Measurements from ENCODE around the gene HNRNPM.
"Not testable (repeated sequence)": the region's sequence is repeated elsewhere in the genome, so short reads cannot be mapped to it uniquely, and the experiment has no call there.

HNRNPM gene

DNA sequence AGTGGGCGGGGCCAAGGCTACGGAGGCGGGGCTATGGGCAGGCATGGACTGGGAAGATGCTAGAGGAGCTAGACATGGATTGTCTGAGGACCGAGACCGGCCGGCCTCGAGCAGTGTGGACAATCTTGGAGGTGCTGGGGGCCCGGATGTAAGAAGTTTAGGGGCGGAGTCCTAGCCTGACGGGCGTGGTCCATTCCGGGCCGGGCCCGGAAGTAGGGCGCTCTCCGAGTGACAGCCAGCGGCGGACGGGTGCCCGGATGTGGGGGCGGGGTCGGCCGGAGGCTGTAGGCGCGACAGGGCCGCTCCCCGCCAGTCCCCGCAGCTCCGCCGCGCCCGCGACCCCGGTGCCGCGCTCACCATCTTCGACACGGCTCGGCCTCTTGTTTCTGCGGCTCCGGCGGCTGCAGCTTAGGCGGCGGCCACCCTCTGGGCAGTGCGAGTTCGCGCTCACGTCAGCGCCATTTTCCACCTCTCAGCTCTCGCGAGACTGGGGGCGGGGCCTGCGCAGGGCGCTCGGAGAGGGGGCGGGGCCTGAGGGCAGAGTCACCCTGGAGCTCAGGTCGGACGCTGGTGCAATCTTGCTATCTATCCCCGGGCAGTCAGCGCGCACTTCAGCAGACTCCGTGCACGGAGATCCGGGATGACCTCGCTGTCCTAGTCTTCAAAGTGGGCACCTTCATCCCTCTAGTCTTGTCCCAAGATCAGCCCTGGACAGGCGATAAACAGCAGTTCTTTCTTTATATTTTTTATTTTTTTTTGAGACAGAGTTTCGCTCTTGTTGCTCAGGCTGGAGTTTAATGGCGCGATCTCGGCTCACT lies 69.1 kb downstream of the HNRNPM start, which contains the start of gene ZNF414:
Gene ZNF414 (minus strand): TSS at position 481 of the 818 bp plus-strand sequence. CDS start 121 bp downstream, at position 360.
- Mint-ChIP-seq H3K27me3 (no peaks in the 10 kb centered on the region), H3K36me3 (ENCODE audit: insufficient read depth) (peaks cover 41% of the 10 kb centered on the region)

DNA sequence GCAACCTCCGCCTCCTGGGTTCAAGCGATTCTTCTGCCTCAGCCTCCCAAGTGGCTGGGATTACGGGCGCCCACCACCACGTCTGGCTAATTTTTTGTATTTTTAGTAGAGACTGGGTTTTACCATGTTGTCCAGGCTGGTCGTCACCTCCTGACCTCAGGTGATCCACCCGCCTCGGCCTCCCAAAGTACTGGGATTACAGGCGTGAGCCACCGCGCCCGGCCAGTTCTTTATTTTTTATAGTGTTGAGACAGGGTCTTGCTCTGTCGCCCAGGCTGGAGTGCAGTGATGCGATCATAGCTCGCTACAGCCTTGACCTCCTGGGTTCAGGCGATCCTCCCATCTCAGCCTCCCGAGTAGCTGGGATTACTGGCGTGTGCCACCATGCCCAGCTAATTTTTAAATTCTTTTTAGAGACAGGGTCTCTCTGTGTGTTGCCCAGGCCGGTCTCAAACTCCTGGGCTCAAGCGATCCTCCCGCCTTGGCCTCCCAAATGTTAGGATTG lies 69.8 kb downstream of the HNRNPM start:
- not testable (repeated sequence) for H3K9me3 Mint-ChIP-seq; DNase-seq (ENCODE audit: low spot score in 2 of 2); H3K27me3 Mint-ChIP-seq; ATAC-seq (replicated peaks; ENCODE audit: extremely low read depth, poor library complexity, severe bottlenecking)
- H3K27ac Mint-ChIP-seq (ENCODE audit: low read depth), result peak overlapping the region; percentile 99
- H3K4me3 Mint-ChIP-seq, result peak overlapping the region; percentile 92
- peaks cover 39% of the 10 kb centered on the region for H3K36me3 Mint-ChIP-seq (ENCODE audit: insufficient read depth)
- H3K4me1 Mint-ChIP-seq, result peaks cover 52% of the 10 kb centered on the region

More for the DNA sequence above, 69.1 kb downstream of the HNRNPM start, which contains the start of gene ZNF414:
- H3K9me3 Mint-ChIP-seq, result no peaks in the 10 kb centered on the region
- ATAC-seq (replicated peaks; ENCODE audit: extremely low read depth, poor library complexity, severe bottlenecking), result peak; percentile 80
- H3K4me3 Mint-ChIP-seq, result peak within 1 kb of the TSS; percentile 92
- H3K4me1 Mint-ChIP-seq, result peaks cover 46% of the 10 kb centered on the region
- DNase-seq (ENCODE audit: low spot score in 2 of 2), result peak; percentile 95 to 98
- H3K27ac Mint-ChIP-seq (ENCODE audit: low read depth), result peak within 1 kb of the TSS; percentile 99

DNA sequence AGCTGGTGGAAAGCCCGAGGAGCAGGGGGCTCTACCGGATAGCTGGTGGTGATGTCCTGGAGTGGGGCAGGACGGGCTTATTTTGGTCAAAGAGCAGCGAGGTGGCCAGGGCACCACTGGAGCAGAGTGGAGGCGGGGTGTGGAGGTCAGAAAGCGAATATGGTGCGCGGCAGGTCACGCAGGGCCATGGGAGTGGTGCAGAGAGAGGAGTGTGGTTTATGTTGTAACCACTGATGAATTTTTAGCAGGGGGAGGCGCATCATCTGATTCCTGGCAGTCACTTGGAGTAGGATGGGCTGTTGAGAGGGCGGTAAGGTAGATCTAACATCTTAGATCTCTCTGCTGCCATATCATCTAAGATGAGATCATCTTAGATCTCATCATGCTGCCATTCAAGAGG lies 70.5 kb downstream of the HNRNPM start:
- peak; percentile 31 to 46 for DNase-seq (ENCODE audit: low spot score in 2 of 2)
- Mint-ChIP-seq H3K27ac (ENCODE audit: low read depth) (peak overlapping the region; percentile 99), H3K9me3 (no peaks in the 10 kb centered on the region), H3K4me1 (peaks cover 52% of the 10 kb centered on the region), H3K4me3 (peak overlapping the region; percentile 92), H3K36me3 (ENCODE audit: insufficient read depth) (peaks cover 43% of the 10 kb centered on the region), H3K27me3 (no peaks in the 10 kb centered on the region)
- ATAC-seq (replicated peaks; ENCODE audit: extremely low read depth, poor library complexity, severe bottlenecking), result peak; percentile 10

DNA sequence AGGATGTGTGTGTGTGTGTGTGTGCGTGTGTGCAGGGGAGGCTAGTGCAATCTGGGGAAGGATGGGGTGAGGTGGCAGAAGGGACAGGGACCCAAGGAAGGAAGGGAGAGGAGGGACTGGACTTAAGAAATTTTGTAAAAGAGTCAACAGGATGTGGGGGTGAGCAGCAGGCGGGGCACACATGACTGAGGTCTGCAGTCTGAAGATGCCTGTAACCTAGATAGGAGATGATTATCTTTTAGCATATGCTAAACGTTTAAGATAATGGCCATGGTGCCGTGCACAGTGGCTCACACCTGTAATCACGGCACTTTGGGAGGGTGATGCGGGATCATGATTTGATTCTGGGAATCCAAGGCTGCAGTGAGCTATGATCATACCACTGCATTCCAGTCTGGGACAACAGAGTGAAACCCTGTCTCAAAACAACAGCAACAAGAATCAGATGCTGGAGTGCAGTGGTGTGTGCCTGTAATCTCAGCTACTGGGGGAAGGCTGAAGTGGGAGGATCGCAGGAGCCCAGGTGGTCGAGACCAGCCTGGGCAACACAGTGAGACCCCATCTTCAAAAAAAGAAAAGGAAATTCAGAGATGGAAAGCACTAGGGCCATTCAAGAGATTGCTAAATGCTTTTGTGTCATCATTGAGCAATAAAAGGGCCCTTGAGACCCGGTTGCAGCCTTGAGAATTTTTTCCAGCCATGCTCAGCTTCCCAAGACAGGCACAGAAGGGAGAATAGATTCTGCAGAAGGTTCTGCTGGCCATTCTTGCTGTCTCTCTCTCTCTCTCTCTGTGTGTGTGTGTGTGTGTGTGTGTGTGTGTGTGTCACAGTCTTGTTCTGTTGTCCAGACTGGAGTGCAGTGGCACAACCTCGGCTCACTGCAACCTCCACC lies 73.0 kb downstream of the HNRNPM start:
- peak in 1 of 2 donors; percentile 49 for DNase-seq (ENCODE audit: low spot score in 2 of 2)
- Mint-ChIP-seq H3K4me3 (peak overlapping the region; percentile 71), H3K27ac (ENCODE audit: low read depth) (peak overlapping the region; percentile 79), H3K4me1 (peaks cover 52% of the 10 kb centered on the region), H3K9me3 (no peaks in the 10 kb centered on the region), H3K27me3 (no peaks in the 10 kb centered on the region), H3K36me3 (ENCODE audit: insufficient read depth) (peaks cover 60% of the 10 kb centered on the region)
- peak; percentile 52 for ATAC-seq (replicated peaks; ENCODE audit: extremely low read depth, poor library complexity, severe bottlenecking)

DNA sequence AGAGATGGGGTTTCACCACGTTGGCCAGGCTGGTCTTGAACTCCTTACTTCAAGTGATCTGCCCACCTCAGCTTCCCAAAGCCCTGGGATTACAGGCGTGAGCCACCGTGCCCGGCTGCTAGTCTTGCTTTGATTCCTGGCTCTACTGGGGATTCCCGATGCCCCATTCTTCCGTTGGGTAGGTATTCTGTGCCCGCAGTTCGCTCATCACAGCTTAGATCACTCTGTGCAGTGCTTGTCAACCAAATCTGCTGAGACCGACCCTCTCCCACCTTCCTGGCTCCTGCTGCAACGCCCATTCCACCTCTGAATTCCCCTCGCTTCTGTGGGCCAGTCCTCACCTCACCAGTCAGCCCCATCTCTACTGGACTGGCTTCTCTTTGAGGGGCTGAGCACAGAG lies 73.8 kb downstream of the HNRNPM start:
- Mint-ChIP-seq H3K27me3 (no peaks in the 10 kb centered on the region), H3K9me3 (no peaks in the 10 kb centered on the region), H3K4me1 (peaks cover 48% of the 10 kb centered on the region), H3K27ac (ENCODE audit: low read depth) (peak overlapping the region; percentile 79), H3K4me3 (peak overlapping the region; percentile 71), H3K36me3 (ENCODE audit: insufficient read depth) (peaks cover 62% of the 10 kb centered on the region)
- ATAC-seq (replicated peaks; ENCODE audit: extremely low read depth, poor library complexity, severe bottlenecking) (no peak), DNase-seq (ENCODE audit: low spot score in 2 of 2) (no peak)

DNA sequence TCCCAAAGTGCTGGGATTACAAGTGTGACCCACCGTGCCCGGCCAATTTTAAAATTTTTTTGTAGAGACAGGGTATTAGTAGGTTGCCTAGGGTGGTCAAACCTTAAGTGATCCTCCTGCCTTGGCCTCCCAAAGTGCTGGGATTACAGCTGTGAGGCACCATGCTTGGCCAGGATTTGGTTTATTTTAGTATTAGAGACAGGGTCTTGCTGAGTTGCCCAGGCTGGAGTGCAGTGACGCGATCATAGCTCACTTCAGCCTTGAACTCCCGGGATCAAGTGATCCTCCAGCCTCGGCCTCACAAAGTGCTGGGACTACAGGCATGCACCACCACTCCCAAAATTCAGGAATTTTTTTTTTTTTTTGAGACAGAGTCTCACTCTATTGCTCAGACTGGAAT lies 74.6 kb downstream of the HNRNPM start:
- DNase-seq (ENCODE audit: low spot score in 2 of 2) (no peak), ATAC-seq (replicated peaks; ENCODE audit: extremely low read depth, poor library complexity, severe bottlenecking) (no peak)
- H3K27ac Mint-ChIP-seq (ENCODE audit: low read depth), result peak overlapping the region; percentile 79
- H3K27me3 Mint-ChIP-seq, result no peaks in the 10 kb centered on the region
- H3K4me3 Mint-ChIP-seq, result no peak overlapping the region
- H3K4me1 Mint-ChIP-seq, result peaks cover 40% of the 10 kb centered on the region
- peaks cover 54% of the 10 kb centered on the region for H3K36me3 Mint-ChIP-seq (ENCODE audit: insufficient read depth)
- no peaks in the 10 kb centered on the region for H3K9me3 Mint-ChIP-seq

DNA sequence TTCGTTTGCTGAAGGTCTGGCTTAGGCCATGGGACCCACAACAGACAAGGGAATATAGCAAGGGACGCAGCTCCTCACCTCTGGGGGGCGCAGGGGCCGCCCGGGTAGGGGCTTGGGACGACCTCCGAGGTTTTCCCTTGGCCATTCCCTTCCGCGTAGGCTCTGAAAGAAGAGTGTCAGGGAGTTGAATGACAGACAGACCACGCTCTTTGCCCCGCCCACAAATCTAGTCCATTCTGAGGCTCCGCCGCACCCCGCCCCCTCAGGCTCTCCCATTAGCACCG lies 80.6 kb downstream of the HNRNPM start:
- Mint-ChIP-seq H3K27ac (ENCODE audit: low read depth) (no peak overlapping the region), H3K27me3 (no peaks in the 10 kb centered on the region), H3K36me3 (ENCODE audit: insufficient read depth) (peaks cover 63% of the 10 kb centered on the region), H3K4me3 (no peak overlapping the region), H3K4me1 (peaks cover 28% of the 10 kb centered on the region), H3K9me3 (no peaks in the 10 kb centered on the region)
- ATAC-seq (replicated peaks; ENCODE audit: extremely low read depth, poor library complexity, severe bottlenecking) (no peak), DNase-seq (ENCODE audit: low spot score in 2 of 2) (no peak)

DNA sequence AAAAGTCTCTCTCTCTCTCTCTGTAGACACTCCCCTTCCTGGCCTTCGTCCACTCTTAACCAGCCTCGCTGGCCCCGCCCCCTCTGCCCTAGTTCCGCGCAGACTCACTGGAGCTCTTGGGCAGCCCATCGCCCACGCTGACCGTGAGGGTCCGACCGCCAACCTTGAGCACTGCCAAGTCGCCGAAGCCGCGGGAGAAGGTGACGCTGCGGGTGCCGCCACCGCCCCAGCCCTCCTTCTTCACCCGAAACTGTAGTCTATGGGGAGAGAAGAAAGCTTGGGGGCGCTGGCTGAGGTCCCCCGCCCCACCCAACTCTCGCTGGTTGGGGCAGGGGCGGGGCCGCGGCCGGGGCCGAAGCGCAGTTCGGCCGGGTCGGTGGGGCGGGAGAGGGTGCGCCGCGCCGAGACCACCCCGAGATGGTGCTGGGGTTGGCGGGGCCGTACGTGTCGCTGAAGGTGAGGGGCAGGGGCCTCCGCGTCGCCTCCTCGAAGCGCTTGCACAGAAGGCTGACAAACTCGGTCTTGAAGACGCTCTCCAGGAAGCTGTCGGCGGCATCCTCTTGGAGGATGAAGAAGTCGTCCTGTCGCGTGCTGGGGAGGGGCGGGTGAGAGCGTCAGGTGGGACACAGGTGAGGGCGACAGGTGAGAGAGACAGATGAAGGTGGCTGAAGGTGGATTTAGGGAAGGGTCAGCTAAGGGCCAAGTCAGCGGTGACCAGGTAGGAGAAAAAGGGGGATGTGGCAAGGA lies 81.7 kb downstream of the HNRNPM start:
- no peaks in the 10 kb centered on the region for H3K27me3 Mint-ChIP-seq
- DNase-seq (ENCODE audit: low spot score in 2 of 2) (no peak), ATAC-seq (replicated peaks; ENCODE audit: extremely low read depth, poor library complexity, severe bottlenecking) (no peak)
- no peak overlapping the region for H3K4me3 Mint-ChIP-seq
- H3K36me3 Mint-ChIP-seq (ENCODE audit: insufficient read depth), result peaks cover 64% of the 10 kb centered on the region
- H3K9me3 Mint-ChIP-seq, result no peaks in the 10 kb centered on the region
- no peak overlapping the region for H3K27ac Mint-ChIP-seq (ENCODE audit: low read depth)
- H3K4me1 Mint-ChIP-seq, result peaks cover 28% of the 10 kb centered on the region

DNA sequence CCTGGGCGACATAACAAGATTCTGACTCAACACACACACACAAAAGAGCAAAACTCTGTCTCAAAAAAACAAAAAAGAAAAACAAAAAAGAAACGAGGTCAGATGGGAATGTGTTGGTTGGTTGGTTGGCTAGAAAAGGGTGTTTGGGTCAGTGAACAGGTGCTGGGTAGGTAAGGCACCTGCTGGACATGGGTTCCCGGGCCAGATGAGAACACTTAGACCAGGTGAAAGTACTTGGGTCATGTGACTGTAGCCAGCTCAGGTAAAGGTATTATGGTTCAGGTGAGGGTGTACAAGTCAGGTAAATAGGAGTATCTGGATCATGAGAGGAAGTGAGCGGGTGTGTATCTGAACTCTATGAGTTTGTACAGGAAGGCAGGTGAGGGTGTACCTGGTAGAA lies 83.7 kb downstream of the HNRNPM start:
- no peaks in the 10 kb centered on the region for H3K27me3 Mint-ChIP-seq
- no peaks in the 10 kb centered on the region for H3K9me3 Mint-ChIP-seq
- peak overlapping the region; percentile 46 for H3K4me3 Mint-ChIP-seq
- ATAC-seq (replicated peaks; ENCODE audit: extremely low read depth, poor library complexity, severe bottlenecking), result no peak
- peak overlapping the region; percentile 62 for H3K27ac Mint-ChIP-seq (ENCODE audit: low read depth)
- DNase-seq (ENCODE audit: low spot score in 2 of 2), result no peak
- H3K36me3 Mint-ChIP-seq (ENCODE audit: insufficient read depth), result peaks cover 63% of the 10 kb centered on the region
- H3K4me1 Mint-ChIP-seq, result peaks cover 35% of the 10 kb centered on the region

DNA sequence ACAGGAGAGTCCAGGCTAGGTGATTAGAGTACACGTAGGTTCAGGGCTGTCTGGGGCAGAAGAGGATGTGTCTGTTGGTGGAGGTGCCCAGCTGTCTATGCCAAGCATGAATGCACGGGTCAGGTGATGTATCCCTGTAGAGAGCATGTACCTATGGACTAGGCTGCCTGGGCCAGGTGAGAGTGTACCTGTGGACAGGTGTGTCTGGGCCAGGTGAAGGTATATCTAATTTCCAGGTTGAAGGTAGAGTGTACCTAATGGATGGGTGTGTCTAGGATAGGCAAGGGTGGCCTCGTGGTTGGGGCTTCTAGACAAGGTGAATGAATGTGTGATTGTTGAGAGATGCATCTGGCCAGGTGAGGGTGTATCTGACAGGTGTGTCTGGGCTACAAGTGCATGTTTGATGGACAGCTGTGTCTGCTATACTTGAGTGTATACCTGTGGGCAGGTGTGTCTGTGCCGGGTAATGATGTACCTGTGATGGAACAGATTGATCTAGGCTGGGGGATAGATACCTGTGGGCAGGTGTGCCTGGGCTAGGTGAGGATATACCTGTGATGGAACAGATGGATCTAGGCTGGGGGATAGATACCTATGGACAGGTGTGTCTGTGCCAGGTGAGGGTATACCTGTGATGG lies 84.7 kb downstream of the HNRNPM start:
- ATAC-seq (replicated peaks; ENCODE audit: extremely low read depth, poor library complexity, severe bottlenecking), result no peak
- H3K4me3 Mint-ChIP-seq, result no peak overlapping the region

DNA sequence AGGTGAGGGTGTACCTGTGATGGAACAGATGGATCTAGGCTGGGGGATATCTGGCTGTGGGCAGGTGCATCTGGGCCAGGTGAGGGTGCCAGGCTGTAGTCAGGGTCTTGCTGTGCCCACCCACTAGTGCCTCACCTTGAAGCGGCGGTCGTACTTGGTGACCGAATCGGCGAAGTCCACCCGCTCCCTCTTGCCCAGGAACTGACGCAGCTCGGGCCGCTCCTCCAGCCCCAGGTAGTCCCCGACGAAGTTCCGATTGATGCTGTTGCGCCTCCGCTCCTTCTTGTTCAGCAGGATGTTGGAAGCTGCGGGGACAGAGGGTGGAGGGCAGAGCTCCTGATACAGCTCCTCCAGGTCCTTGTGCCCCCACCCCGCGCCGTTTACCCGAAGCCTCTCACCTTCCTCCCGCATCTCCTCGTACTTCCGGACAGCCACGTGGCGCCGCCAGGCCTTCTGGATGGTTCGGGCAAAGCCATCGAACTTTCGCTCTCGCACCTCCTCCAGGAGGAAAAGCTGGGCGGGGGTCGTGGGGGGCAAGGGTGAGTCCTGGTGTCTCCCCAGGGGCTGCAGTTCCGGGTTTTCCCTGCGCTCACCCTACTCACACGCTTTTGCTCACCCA lies 85.4 kb downstream of the HNRNPM start:
- Mint-ChIP-seq H3K27ac (ENCODE audit: low read depth) (peak overlapping the region; percentile 62), H3K9me3 (no peaks in the 10 kb centered on the region), H3K27me3 (no peaks in the 10 kb centered on the region), H3K4me3 (no peak overlapping the region), H3K4me1 (peaks cover 29% of the 10 kb centered on the region), H3K36me3 (ENCODE audit: insufficient read depth) (peaks cover 74% of the 10 kb centered on the region)
- DNase-seq (ENCODE audit: low spot score in 2 of 2) (no peak), ATAC-seq (replicated peaks; ENCODE audit: extremely low read depth, poor library complexity, severe bottlenecking) (no peak)

More for the DNA sequence above, 84.7 kb downstream of the HNRNPM start:
- peak overlapping the region; percentile 62 for H3K27ac Mint-ChIP-seq (ENCODE audit: low read depth)
- DNase-seq (ENCODE audit: low spot score in 2 of 2), result no peak
- H3K27me3 Mint-ChIP-seq, result no peaks in the 10 kb centered on the region
- peaks cover 70% of the 10 kb centered on the region for H3K36me3 Mint-ChIP-seq (ENCODE audit: insufficient read depth)
- H3K9me3 Mint-ChIP-seq, result no peaks in the 10 kb centered on the region
- peaks cover 33% of the 10 kb centered on the region for H3K4me1 Mint-ChIP-seq
